CD4-positive, alpha-beta T cell (primary cell): ENCODE data around the gene PSMA5. TPM values are rescaled to one million over a fixed set of nuclear protein-coding genes. Genes with fewer than 3 reads are reported as not detected.

Source experiments
- ATAC-seq: fragments of 200-7000 bp; cut with Tn5 transposase; one replicate; pipeline ENCODE4 v1.10.0; 2022; ENCODE audit warnings: mild to moderate bottlenecking; ENCODE audit not compliant: poor library complexity
- CTCF ChIA-PET: fragments of 350-600 bp; sonication (Branson Sonifier 250); formaldehyde crosslinking; loops from one replicate; lab custom pipeline; 2021; ENCODE audit warnings: antibody characterized with exemption, inconsistent platforms; lab: Charles Lee
- POLR2A ChIA-PET: fragments of 350-600 bp; sonication (Branson Sonifier 250); formaldehyde crosslinking; loops from one replicate; lab custom pipeline; 2021; ENCODE audit warnings: antibody characterized with exemption, inconsistent platforms; lab: Charles Lee
- DNase-seq, 14 experiments: peaks; one replicate each; pipeline ENCODE4 v3.0.0-alpha.2; 2013 to 2020; ENCODE audit warnings: mixed read lengths in 2 of 14
- H3K27ac ChIP-seq, 2 donors: one replicate each; pipeline versions ENCODE4 v1.5.1 to v1.7.0; 2013; ENCODE audit warnings: low read length in 2 of 2, low read depth in 1 of 2, mild to moderate bottlenecking in 1 of 2
- H3K27me3 ChIP-seq, 2 experiments: 1 replicate in 1 of 2; 2 replicates in 1 of 2; pipeline versions ENCODE4 v1.6.1 to v1.7.0; 2013; ENCODE audit warnings: low read length in 2 of 2, control low read depth in 1 of 2, mild to moderate bottlenecking in 1 of 2, moderate library complexity in 1 of 2; ENCODE audit not compliant: insufficient read depth in 2 of 2, control insufficient read depth in 1 of 2
- H3K36me3 ChIP-seq: one replicate; pipeline ENCODE4 v1.6.1; 2013; ENCODE audit warnings: low read length, control low read depth; ENCODE audit not compliant: insufficient read depth
- H3K4me1 ChIP-seq: one replicate; pipeline ENCODE4 v1.6.1; 2013; ENCODE audit warnings: low read length, control low read depth; ENCODE audit not compliant: insufficient read depth
- H3K4me3 ChIP-seq: one replicate; pipeline ENCODE4 v1.5.1; 2013; ENCODE audit warnings: mild to moderate bottlenecking, low read length, moderate library complexity
- H3K9me3 ChIP-seq, 2 experiments: 1 replicate in 1 of 2; 2 replicates in 1 of 2; pipeline versions ENCODE4 v1.6.1 to v1.7.0; 2013; ENCODE audit warnings: low read length in 2 of 2, mild to moderate bottlenecking in 2 of 2, control low read depth in 1 of 2, moderate library complexity in 1 of 2; ENCODE audit not compliant: control insufficient read depth in 1 of 2, insufficient read depth in 1 of 2
- H3K27ac Mint-ChIP-seq: one replicate; pipeline ENCODE4 v1.8.0; 2020; ENCODE audit warnings: mixed read lengths
- H3K27me3 Mint-ChIP-seq: one replicate; pipeline ENCODE4 v1.8.0; 2021; ENCODE audit warnings: mixed read lengths
- H3K36me3 Mint-ChIP-seq: one replicate; pipeline ENCODE4 v1.8.0; 2021; ENCODE audit warnings: low read depth, mixed read lengths
- H3K4me1 Mint-ChIP-seq: one replicate; pipeline ENCODE4 v1.8.0; 2021; ENCODE audit warnings: low read depth, mixed read lengths
- H3K4me3 Mint-ChIP-seq: one replicate; pipeline ENCODE4 v1.8.0; 2020; ENCODE audit warnings: mild to moderate bottlenecking, mixed read lengths
- H3K9me3 Mint-ChIP-seq: one replicate; pipeline ENCODE4 v1.8.0; 2020; ENCODE audit warnings: mixed read lengths
- CTCF ChIP-seq: fragments of 200-600 bp; IDR thresholded peaks from one replicate; pipeline ENCODE4 v1.8.0; 2022; ENCODE audit warnings: antibody characterized with exemption, mild to moderate bottlenecking
- intact Hi-C, 2 experiments: fragments of 100-400 bp; cut with DNase I in 1 of 2; cut with micrococcal nuclease in 1 of 2; formaldehyde crosslinking; loops; one replicate each; pipeline versions ENCODE4 v1.15.1 to v1.9.0; 2023 to 2025; cut with DNase I, micrococcal nuclease
- total RNA-seq, 174 experiments: library from RNA in 2 of 174; stranded (reverse) in 2 of 174; gene quantifications; one replicate each; pipeline ENCODE4 v1.2.3 and lab custom pipeline; 2021 to 2026

The PSMA5 gene
- total RNA-seq, 2 experiments from 2014 or later = 29.8 to 33.8 TPM

- H3K9me3 Mint-ChIP-seq = no peaks in the 10 kb centered on the region
- H3K4me1 Mint-ChIP-seq = no peaks in the 10 kb centered on the region
- peaks cover 26% of the 10 kb centered on the region for H3K27me3 Mint-ChIP-seq
- Histone ChIP-seq H3K36me3 (no peaks in the 10 kb centered on the region), H3K4me3 (no peak overlapping the region), H3K9me3 (no peaks in the 10 kb centered on the region), H3K27me3 (no peaks in the 10 kb centered on the region), H3K4me1 (no peaks in the 10 kb centered on the region), H3K27ac (no peak overlapping the region)
- ChIA-PET CTCF (interaction anchor here (1.0 to 1.3 kb wide), 2 partner anchors 9 kb away, joined by 3 read pairs; no protein-coding TSS in a partner anchor), POLR2A (no interaction called here)
- no peak for ATAC-seq
- H3K4me3 Mint-ChIP-seq = no peak overlapping the region
- H3K27ac Mint-ChIP-seq = no peak overlapping the region
- H3K36me3 Mint-ChIP-seq = no peaks in the 10 kb centered on the region
- TF ChIP-seq CTCF = no peak
- no peak for DNase-seq
- intact Hi-C loops = no loop called here
These were observed 64.6 kb downstream of the PSMA5 start for GRCh38 chr1:109361649-109362048.

- no peaks in the 10 kb centered on the region for H3K36me3 Mint-ChIP-seq
- no peak for TF ChIP-seq CTCF
- H3K27ac Mint-ChIP-seq = no peak overlapping the region
- Histone ChIP-seq H3K9me3 (no peaks in the 10 kb centered on the region), H3K27ac (no peak overlapping the region), H3K4me1 (no peaks in the 10 kb centered on the region), H3K4me3 (no peak overlapping the region), H3K36me3 (no peaks in the 10 kb centered on the region), H3K27me3 (no peaks in the 10 kb centered on the region)
- ChIA-PET POLR2A (no interaction called here), CTCF (interaction anchor here (1.0 to 1.3 kb wide), 2 partner anchors 9 kb away, joined by 3 read pairs; no protein-coding TSS in a partner anchor)
- no peak for ATAC-seq
- no peak overlapping the region for H3K4me3 Mint-ChIP-seq
- no peak for DNase-seq
- no peaks in the 10 kb centered on the region for H3K9me3 Mint-ChIP-seq
- intact Hi-C loops = no loop called here
- H3K27me3 Mint-ChIP-seq = peaks cover 21% of the 10 kb centered on the region
- H3K4me1 Mint-ChIP-seq = no peaks in the 10 kb centered on the region
These were observed 65.2 kb downstream of the PSMA5 start for GRCh38 chr1:109361069-109361468.

DNA sequence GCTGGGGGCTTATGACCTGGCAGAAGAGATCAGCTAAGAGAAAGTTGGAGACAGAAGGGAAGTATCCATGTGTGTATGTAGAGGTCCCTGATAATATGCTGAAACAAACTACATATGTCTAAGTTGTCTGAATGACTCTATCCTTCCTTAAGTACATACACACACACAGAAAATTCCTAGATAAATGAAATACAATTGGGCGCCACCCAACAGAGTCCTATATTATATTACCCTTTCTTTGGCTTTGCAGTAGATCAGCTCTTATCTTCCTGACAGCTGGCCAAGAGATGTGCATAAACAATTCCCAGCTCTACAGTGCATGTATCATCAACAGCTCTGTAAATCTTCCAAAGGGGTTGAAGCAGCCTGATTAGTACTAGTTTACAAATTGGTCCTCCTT is 68.6 kb downstream of the PSMA5 start:
- Histone ChIP-seq H3K4me3 (no peak overlapping the region), H3K4me1 (no peaks in the 10 kb centered on the region), H3K36me3 (no peaks in the 10 kb centered on the region), H3K27ac (no peak overlapping the region), H3K9me3 (no peaks in the 10 kb centered on the region), H3K27me3 (no peaks in the 10 kb centered on the region)
- DNase-seq = no peak
- Mint-ChIP-seq H3K27ac (no peak overlapping the region), H3K9me3 (no peaks in the 10 kb centered on the region), H3K36me3 (no peaks in the 10 kb centered on the region), H3K27me3 (peaks cover 9% of the 10 kb centered on the region), H3K4me3 (no peak overlapping the region), H3K4me1 (peaks cover 5% of the 10 kb centered on the region)
- TF ChIP-seq CTCF = no peak
- ATAC-seq = no peak
- CTCF ChIA-PET = no interaction called here
- POLR2A ChIA-PET = no interaction called here
- intact Hi-C loops = no loop called here
